Activated T-helper 1 cell treated with Interleukin-2 at 50 U/mL for 16 hours (primary cell): ENCODE results near the gene GRHL3.

Experiments used
- DNase-seq: peaks from one replicate; pipeline ENCODE4 v3.0.0-alpha.2; 2020; ENCODE audit warnings: low read depth

Gene GRHL3

GRCh38 chr1:24344090-24344742 is 25.1 kb downstream of the GRHL3 start:
- DNase-seq, result no peak

GRCh38 chr1:24345334-24345733 is 26.2 kb downstream of the GRHL3 start:
- no peak for DNase-seq

DNA sequence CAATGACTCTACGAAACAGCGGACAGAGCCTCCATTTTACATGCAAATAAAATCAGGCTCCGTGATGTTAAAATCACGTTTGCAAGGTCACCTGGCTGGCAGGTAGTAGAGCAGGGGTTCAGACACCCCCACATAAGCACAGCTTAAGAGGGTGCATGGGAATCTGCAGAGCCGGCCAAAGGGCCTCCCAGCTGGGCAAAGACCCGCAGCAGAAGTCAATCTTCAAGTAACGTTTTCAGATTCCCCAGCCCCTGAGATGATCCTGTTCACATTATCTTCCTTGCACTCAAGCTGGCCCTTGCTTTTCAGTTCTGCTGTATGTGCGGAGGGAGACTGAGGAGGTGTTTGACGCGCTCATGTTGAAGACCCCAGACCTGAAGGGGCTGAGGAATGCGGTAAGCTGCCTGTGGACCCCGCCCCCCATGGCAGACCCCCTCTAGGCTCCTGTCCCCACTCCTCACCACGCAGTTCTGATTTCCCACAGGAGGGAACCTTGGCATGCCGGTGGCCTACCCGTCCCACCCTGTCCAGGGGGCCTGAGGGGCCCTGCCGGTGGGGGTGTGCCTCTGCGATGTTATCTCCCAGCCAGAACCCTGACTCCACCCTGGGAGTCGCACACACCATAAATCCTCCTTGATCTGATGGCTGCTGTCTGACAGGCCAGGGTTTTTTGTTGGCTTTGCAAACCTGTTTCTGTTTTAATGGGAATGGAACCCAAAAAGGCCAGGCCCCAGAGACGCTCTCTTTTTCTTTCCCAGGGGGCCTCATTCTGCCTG is 28.2 kb downstream of the GRHL3 start:
- DNase-seq, result no peak

DNA sequence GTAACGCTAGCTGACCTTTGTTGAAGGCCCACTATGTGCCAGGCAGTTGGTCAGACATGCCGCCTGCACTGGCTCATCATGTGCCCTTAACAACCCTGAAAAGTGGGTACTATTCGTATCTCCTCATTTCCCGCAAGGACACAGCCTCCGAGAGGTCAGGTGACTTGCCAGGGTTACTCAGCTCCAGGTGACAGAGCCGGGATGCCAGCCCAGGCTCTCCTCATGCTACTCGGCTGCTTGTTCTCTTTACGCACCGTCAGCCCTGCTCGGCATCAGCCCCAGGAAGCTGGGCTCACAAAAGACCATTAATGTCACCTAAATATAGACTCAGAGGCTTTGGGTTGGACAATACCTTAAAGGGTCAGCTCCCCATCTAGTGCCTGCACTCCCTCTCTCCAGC is 29.0 kb downstream of the GRHL3 start:
- DNase-seq, result no peak

DNA sequence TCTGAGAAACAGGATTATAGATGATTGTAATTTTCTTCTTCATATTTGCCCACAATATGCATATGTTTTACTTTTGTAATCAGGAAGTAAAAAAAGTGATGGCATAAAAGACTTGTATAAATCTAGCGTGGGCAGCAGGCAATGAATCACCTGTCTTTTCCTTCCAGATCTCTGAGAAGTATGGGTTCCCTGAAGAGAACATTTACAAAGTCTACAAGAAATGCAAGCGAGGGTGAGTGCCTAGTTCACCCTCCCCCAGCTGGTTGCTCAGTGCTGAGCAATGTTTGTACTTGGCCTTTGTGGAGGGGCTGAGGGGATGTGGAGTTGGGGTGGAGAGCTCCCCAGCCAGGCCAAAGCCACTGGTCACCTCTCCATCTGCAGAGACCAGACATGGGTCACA is 30.7 kb downstream of the GRHL3 start:
- no peak for DNase-seq

DNA sequence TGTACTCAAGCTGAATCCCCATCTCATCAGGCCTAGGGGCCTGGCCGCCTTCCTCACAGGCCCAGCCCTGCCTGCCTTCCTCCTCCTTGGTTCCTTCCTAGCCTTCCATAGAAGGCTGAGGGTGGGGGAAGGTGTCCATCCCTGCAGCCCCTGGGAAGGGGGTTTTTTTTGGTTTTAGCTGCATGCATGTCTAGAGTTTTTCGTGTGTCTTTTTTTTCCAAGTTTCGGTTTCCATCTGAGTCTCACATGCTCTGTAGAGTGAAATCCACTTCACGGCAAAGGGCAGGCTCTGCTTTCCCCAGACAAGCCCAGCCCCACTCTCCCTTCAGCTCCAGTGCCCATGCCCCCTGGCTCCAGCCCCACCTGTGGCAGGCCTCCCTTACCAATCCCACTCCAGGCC is 32.1 kb downstream of the GRHL3 start:
- no peak for DNase-seq

DNA sequence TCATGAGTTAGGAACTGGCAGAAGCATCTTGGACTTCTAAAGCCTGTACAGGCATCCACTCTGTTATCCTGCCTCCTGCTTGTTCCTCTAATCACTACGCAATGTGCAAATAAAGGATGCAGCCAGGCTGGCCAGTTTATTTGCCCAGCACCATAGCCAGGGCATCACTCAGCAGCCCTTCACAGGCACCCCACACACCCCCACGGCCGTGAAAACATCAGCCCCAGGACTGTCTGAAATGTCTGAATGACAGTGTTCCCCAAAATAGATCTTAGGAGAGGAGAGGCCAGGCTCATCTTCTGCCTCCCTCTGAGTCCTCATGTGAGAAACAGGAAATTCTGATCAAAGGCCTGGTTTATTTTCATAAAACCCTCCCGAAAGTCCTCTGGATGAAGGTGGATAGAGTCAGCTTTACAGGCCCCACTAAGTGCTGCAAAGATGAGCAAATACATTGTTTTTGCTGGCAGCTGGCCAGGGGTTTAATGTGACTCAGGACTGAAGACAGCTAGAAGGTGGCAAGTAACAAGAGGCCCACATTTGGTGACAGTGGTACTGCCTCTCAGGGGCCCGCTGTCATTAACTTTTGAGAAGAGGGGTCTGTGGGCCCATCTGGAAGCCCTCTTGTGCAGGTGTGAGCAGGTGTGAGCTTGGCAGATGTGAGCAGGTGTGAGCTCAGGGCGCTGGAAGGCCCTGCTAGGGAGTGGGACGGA is 32.9 kb downstream of the GRHL3 start:
- DNase-seq, result no peak

- no peak for DNase-seq
These were observed 34.2 kb downstream of the GRHL3 start for GRCh38 chr1:24353292-24353891.

DNA sequence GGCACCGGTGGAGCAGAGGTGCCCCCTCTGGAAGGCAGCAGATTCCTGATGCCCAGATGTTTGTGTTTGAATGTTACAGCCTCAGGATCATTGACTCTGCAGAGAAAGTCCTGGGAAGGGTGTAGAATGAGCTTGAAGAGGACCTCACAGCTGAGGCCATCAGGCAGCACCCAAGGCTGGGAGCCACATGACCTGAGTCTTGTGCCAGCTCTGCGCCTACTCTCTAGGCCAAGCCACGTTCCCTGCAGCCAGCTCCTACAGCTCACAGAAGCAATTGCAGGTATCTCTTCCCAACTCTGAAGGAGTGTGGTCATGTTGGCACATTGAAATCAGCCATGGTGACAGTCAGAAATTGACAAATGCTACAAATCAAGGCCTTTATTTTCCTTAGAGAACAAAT is 36.3 kb downstream of the GRHL3 start:
- DNase-seq, result no peak

DNA sequence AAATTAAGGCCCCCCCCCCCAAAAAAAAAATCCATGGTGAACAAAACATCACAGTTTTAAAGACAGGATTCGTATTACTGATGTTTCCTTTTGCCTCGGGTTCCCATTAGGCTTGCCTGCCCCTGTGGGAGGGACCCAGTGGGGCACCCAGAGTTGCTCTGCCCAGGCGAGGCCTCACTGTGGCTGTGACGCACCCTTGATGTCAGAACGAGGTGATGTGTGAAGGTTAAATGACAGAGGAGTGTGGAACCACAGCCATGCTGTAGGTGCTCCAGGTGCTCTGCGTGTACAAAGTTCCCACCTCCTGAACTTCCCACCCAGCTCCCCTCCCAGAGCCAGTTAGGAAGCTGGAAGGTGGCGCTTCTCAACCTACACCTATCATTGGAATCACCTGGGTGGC is 37.9 kb downstream of the GRHL3 start:
- no peak for DNase-seq

GRCh38 chr1:24360681-24361080 is 41.5 kb downstream of the GRHL3 start:
- no peak for DNase-seq

DNA sequence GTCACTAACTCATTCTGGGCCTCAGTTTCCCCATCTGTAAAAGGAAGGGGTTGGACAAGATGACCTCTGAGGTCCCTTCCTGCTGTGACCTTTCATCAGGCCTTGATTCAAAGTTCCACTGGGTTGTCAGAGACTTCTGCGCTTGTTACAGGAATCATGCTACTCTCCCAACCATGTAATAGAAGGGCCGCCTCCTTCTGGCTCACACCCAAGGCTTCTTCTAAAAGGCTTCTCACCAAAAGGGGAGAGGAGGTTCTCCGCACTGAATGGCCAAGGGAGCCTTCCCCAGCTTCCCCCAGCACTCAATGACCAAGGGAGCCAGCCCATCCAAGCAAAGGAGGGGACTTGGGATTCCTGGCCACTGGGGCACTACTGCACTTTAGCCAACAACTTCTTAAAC is 42.7 kb downstream of the GRHL3 start:
- no peak for DNase-seq

DNA sequence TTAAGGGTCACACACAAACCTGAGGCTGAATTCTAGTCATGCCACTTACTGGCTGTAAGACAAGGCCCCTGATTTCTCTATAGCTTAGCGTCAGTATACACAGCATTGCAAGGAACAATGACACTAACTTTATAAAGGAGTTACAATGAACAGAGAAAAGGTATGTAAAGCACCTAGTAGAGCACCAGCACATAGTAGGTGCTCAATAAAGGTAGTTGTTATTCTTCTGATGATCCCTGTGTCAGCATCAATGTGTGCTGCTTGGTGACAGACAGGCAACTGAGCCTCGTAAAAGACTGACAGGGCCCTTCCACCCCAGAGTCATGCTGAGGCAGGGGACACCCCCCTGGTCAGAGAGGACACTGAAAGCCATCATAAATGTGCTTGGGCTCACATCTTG is 43.2 kb downstream of the GRHL3 start:
- DNase-seq, result no peak

DNA sequence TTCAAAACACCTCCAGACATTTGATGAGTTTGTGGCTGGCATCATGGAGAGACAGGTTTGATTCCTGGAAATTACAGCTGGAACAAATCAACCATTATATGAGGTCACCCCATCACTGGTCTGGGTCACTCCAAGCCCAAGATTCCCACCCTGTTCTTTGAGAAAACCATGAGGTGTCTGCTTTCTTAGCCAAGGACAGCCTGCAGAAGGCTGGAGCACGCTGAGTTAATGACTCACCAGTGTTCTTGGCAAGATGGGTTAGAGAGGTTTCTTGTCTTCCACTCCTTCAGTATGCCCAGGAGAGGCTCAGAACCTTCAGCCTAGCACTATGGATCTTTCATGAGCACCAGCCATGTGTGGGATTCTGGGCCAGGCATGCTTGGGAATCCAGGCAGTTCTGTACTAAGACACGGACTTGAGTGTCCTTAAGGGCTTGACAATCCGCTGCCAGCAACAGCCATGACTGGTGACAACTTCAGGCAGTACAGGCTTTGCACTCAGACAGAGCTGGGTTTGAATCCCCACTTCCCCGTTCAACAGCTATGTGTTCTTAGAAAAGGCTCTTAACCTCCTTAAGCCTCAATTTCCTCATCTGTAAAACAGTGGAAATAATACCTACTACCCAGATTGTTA is 43.9 kb downstream of the GRHL3 start:
- no peak for DNase-seq

DNA sequence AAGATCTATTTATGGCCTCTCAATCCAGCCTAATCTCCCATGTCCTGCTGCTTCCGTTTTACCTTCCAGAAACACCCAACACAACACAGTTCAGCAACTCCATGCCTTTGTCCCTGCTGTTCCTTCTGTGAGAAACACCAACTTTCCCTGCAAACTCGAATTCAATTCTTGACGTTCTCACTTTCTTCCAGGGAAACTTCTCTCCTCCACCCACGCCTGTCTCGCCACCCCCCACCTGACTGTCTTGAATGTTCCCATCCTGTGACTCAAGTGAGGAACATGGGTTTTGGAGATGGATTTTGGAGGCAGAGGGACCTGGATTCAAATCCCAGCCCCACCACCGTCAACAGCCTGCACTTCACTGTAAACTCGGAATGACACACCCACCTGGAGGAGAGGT is 44.8 kb downstream of the GRHL3 start:
- DNase-seq, result no peak

- DNase-seq, result no peak
These were observed 45.4 kb downstream of the GRHL3 start for GRCh38 chr1:24364605-24364974.

DNA sequence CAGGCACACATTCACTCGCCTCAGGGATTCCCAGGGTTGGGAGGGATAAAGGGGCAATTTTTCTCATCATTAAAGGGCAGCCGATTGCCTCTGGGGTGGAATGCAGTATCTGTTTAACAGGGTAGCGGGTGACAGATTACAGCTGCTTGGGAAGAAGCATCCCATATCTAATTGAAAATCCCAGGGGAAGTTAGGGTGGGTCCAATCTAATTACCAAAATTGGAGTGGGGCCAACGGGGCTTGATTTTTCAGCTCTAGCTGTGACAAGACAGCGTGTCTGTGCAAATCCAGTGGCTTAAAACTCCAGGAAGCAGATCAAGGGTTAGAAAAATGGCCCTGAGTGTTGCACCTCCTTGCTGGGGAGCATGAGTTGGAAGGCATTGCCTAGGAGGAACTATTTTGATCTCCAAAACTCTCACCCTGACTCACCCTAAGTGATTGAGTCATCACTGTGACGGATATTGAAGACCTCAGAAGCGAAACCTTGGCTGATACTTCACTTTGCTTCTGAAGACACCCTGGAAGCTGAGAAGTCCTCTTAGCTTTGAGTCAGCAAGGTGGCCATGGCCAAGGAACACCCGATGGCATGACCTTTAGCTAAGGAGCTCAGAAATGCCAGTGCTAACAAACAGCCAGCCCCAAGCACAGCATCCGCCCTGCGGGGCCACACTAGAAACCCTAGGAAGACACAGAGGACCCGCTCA is 46.0 kb downstream of the GRHL3 start:
- DNase-seq, result no peak

GRCh38 chr1:24366707-24367106 is 47.5 kb downstream of the GRHL3 start:
- DNase-seq, result no peak

GRCh38 chr1:24369199-24369598 is 50.0 kb downstream of the GRHL3 start:
- DNase-seq, result no peak

DNA sequence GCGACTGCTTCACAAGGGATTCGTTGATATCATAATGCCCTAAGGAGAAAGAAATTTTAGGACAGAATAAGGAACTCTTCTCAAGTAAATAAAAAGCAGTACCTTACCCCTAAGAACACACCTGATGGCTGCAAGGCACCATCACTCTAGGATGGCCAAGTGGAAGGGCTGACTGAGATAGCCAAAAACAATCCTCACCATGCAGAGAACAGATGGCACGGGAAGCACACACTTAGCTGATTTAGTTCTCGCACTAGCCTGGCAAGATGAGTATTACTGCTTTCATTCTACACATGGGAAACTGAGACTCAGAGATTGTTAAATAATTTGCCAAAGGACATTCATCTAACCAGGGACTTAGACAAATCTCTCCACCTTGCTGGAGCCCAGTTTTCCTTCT is 50.6 kb downstream of the GRHL3 start:
- DNase-seq, result no peak

GRCh38 chr1:24373044-24373443 is 53.9 kb downstream of the GRHL3 start:
- no peak for DNase-seq

DNA sequence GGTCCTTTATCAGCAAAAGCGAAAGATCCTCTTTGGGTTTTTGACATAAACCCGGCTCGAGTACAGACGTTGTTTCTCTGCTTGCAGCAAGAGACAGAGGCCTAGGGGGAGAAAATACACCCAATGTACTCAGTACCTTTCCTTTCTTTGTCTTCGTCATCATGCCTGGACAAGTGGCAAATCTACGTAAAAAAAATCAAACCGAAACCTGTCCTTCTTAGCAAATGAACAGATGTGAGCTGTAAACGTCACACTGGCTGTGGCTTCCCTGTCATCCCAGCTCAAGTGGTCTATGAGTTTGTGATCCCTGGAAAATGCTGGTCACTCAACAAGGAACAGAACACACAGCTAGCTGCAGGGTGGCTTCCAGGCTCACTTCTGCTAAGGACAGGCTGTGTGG is 54.6 kb downstream of the GRHL3 start:
- DNase-seq, result no peak
